HCT116 (cell line): ENCODE measurements around the gene ZNF592. TPM values are rescaled to one million over a fixed set of nuclear protein-coding genes. Genes with fewer than 3 reads are reported as not detected.
A peak's percentile ranks its signal among the peaks of the same experiment; 100 is the strongest.

Source experiments
- ATAC-seq: fragments of 200-7000 bp; cut with Tn5 transposase; 2 replicates; pipeline ENCODE4 v1.9.1; 2020; ENCODE audit warnings: mild to moderate bottlenecking, moderate library complexity
- BruUV-seq: library from RNA; stranded (reverse); fragments of 400-500 nt; replicated peaks from 2 replicates; lab custom pipeline; 2021; lab: Mats Ljungman, UMichigan
- CTCF ChIA-PET: fragments of 300-600 bp; sonication (Branson Sonifier 250); formaldehyde crosslinking; loops from one replicate; lab custom pipeline; 2021; ENCODE audit warnings: antibody characterized with exemption; lab: Charles Lee
- POLR2A ChIA-PET: fragments of 300-600, 350-600 bp; sonication (Branson Sonifier 250); formaldehyde crosslinking; loops from one replicate; lab custom pipeline; 2021; ENCODE audit warnings: antibody characterized with exemption; lab: Charles Lee
- RAD21 ChIA-PET, 2 experiments: fragments of 300-600 bp; sonication (Branson Sonifier 250); formaldehyde crosslinking; loops; one replicate each; lab custom pipeline; 2023; ENCODE audit warnings: low total read pairs in 2 of 2; ENCODE audit not compliant: uncharacterized antibody in 2 of 2, unreplicated experiment in 2 of 2, low non-redundant PET in 1 of 2; lab: Charles Lee
- DNase-seq: peaks from one replicate; pipeline ENCODE4 v3.0.0-alpha.2; 2010; ENCODE audit warnings: low read depth, low spot score
- H2AFZ ChIP-seq: fragments of 200-600 bp; shearing (Covaris generic), sonication (generic); 2 replicates; pipeline ENCODE4 v1.6.1; 2017; ENCODE audit warnings: low read depth, mixed run types, mixed read lengths, antibody characterized with exemption, low read length; ENCODE audit not compliant: poor library complexity, severe bottlenecking
- H3K27ac ChIP-seq: 2 replicates; pipeline ENCODE4 v1.5.1; 2012; ENCODE audit warnings: low read depth, low read length
- H3K27me3 ChIP-seq: fragments of 200-600 bp; sonication (generic); 2 replicates; pipeline ENCODE4 v1.6.1; 2016; ENCODE audit warnings: mixed run types, low read length, mixed read lengths; ENCODE audit not compliant: insufficient read depth
- H3K36me3 ChIP-seq, 2 experiments: fragments of 200-500 bp in 1 of 2; fragments of 200-600 bp in 1 of 2; sonication (Bioruptor generic) in 1 of 2; sonication (generic) in 1 of 2; 2 replicates each; pipeline versions ENCODE4 v1.5.1 to v1.6.1; 2014 to 2016; ENCODE audit warnings: low read length in 2 of 2, inconsistent platforms in 1 of 2, mixed read lengths in 1 of 2, mixed run types in 1 of 2; ENCODE audit not compliant: insufficient read depth in 2 of 2, control insufficient read depth in 1 of 2
- H3K4me1 ChIP-seq, 2 experiments: fragments of 200-600 bp in 1 of 2; sonication (generic) in 1 of 2; 2 replicates each; pipeline versions ENCODE4 v1.5.1 to v1.6.1; 2012 to 2017; ENCODE audit warnings: low read length in 2 of 2, inconsistent platforms in 1 of 2, mild to moderate bottlenecking in 1 of 2, mixed read lengths in 1 of 2, mixed run types in 1 of 2, moderate library complexity in 1 of 2; ENCODE audit not compliant: insufficient read depth in 2 of 2, control insufficient read depth in 1 of 2
- H3K4me2 ChIP-seq: fragments of 200-600 bp; sonication (generic); 2 replicates; pipeline ENCODE4 v1.6.1; 2017; ENCODE audit warnings: mixed run types, low read length, mixed read lengths
- H3K4me3 ChIP-seq, 2 experiments: fragments of 200-600 bp in 1 of 2; sonication (generic) in 1 of 2; replicated peaks in 1 of 2; 2 replicates each; pipeline ENCODE4 v1.5.1; 2011 to 2016; ENCODE audit warnings: low read length in 2 of 2, control low read depth in 1 of 2, low read depth in 1 of 2, mild to moderate bottlenecking in 1 of 2, mixed read lengths in 1 of 2, mixed run types in 1 of 2
- H3K79me2 ChIP-seq: fragments of 200-600 bp; sonication (generic); 2 replicates; pipeline ENCODE4 v1.6.1; 2017; ENCODE audit warnings: mild to moderate bottlenecking, mixed run types, low read length, moderate library complexity, mixed read lengths; ENCODE audit not compliant: insufficient read depth
- H3K9ac ChIP-seq: fragments of 200-600 bp; sonication (generic); 2 replicates; pipeline ENCODE4 v1.6.1; 2016; ENCODE audit warnings: low read length, mixed read lengths
- H3K9me2 ChIP-seq: fragments of 200-600 bp; sonication (generic), shearing (Covaris generic); 2 replicates; pipeline ENCODE4 v1.6.1; 2017; ENCODE audit warnings: mixed run types, mild to moderate bottlenecking, moderate library complexity; ENCODE audit not compliant: insufficient read depth
- H3K9me3 ChIP-seq, 2 experiments: fragments of 200-500 bp in 1 of 2; fragments of 200-600 bp in 1 of 2; sonication (Bioruptor generic) in 1 of 2; sonication (generic) in 1 of 2; 2 replicates each; pipeline ENCODE4 v1.6.1; 2014 to 2017; ENCODE audit warnings: low read length in 2 of 2, mixed read lengths in 2 of 2, inconsistent platforms in 1 of 2, low read depth in 1 of 2, mild to moderate bottlenecking in 1 of 2, mixed run types in 1 of 2, moderate library complexity in 1 of 2; ENCODE audit not compliant: control insufficient read depth in 1 of 2, insufficient read depth in 1 of 2
- H4K20me1 ChIP-seq: fragments of 200-600 bp; sonication (generic), shearing (Covaris generic); 2 replicates; pipeline ENCODE4 v1.6.1; 2017; ENCODE audit warnings: mixed run types, mild to moderate bottlenecking, moderate library complexity; ENCODE audit not compliant: insufficient read depth
- CBX3 ChIP-seq: IDR thresholded peaks from 2 replicates; pipeline ENCODE4 v1.6.1; 2012; ENCODE audit warnings: low read depth
- CEBPB ChIP-seq: IDR thresholded peaks from 2 replicates; pipeline ENCODE4 v1.6.1; 2012; ENCODE audit warnings: low read depth
- EGR1 ChIP-seq: IDR thresholded peaks from 2 replicates; pipeline ENCODE4 v1.6.1; 2012; ENCODE audit warnings: low read depth
- EZH2phosphoT487 ChIP-seq: fragments of 200-600 bp; IDR thresholded peaks from 2 replicates; pipeline ENCODE4 v1.6.1; 2018; ENCODE audit warnings: antibody characterized with exemption, borderline replicate concordance
- FOSL1 ChIP-seq: IDR thresholded peaks from 2 replicates; pipeline ENCODE4 v1.6.1; 2012; ENCODE audit warnings: low read depth
- JUND ChIP-seq: IDR thresholded peaks from 2 replicates; pipeline ENCODE4 v1.6.1; 2012
- MAX ChIP-seq: IDR thresholded peaks from 2 replicates; pipeline ENCODE4 v1.6.1; 2012
- POLR2A ChIP-seq: IDR thresholded peaks from 2 replicates; pipeline ENCODE4 v1.7.0; 2011; ENCODE audit warnings: borderline replicate concordance; ENCODE audit not compliant: insufficient read depth, insufficient read length; ENCODE audit errors: extremely low read depth
- RAD21 ChIP-seq: IDR thresholded peaks from 2 replicates; pipeline ENCODE4 v1.6.1; 2012; ENCODE audit warnings: low read depth, mild to moderate bottlenecking
- SIN3A ChIP-seq: IDR thresholded peaks from 2 replicates; pipeline ENCODE4 v1.6.1; 2012; ENCODE audit warnings: low read depth
- SP1 ChIP-seq: IDR thresholded peaks from 2 replicates; pipeline ENCODE4 v1.6.1; 2012; ENCODE audit warnings: low read depth
- SRF ChIP-seq: IDR thresholded peaks from 2 replicates; pipeline ENCODE4 v1.6.1; 2012; ENCODE audit warnings: low read depth
- TCF7L2 ChIP-seq: IDR thresholded peaks from 2 replicates; pipeline ENCODE4 v1.7.0; 2011; ENCODE audit warnings: borderline replicate concordance, inconsistent platforms; ENCODE audit not compliant: insufficient read depth, insufficient read length; ENCODE audit errors: extremely low read depth
- YY1 ChIP-seq: IDR thresholded peaks from 2 replicates; pipeline ENCODE4 v1.6.1; 2011; ENCODE audit warnings: low read length, low read depth, moderate library complexity, mild to moderate bottlenecking; ENCODE audit not compliant: insufficient replicate concordance; ENCODE audit errors: extremely low read depth
- ZBTB33 ChIP-seq: IDR thresholded peaks from 2 replicates; pipeline ENCODE4 v1.6.1; 2011; ENCODE audit warnings: mild to moderate bottlenecking, low read length, moderate library complexity; ENCODE audit not compliant: insufficient replicate concordance; ENCODE audit errors: extremely low read depth
- ZFX ChIP-seq: fragments of 450-650 bp; IDR thresholded peaks from 2 replicates; pipeline ENCODE4 v1.6.1; 2017
- ZNF274 ChIP-seq: fragments of 200-500 bp; sonication (Bioruptor generic); IDR thresholded peaks from 2 replicates; pipeline ENCODE4 v1.6.1; 2014; ENCODE audit warnings: mild to moderate bottlenecking, low read depth, low read length, inconsistent platforms
- intact Hi-C: fragments of 100-400 bp; cut with micrococcal nuclease; formaldehyde crosslinking; loops from 2 replicates; pipeline ENCODE4 v1.10.0; 2022
- total RNA-seq: library from RNA; stranded (reverse); gene quantifications from one replicate; pipeline ENCODE4 v1.2.1, GENCODE V29; 2021; ENCODE audit not compliant: unreplicated experiment
- TF ChIP-seq, protein P1 (sequence below), 3 experiments: fragments of 200-600 bp in 1 of 3; sonication (generic) in 1 of 3; IDR thresholded peaks in 2 of 3; conservative IDR thresholded peaks in 1 of 3; 2 replicates each; pipeline ENCODE4 v1.5.1; 2012 to 2017; ENCODE audit warnings: low read depth in 2 of 3, low read length in 2 of 3, antibody characterized with exemption in 1 of 3, borderline replicate concordance in 1 of 3, control low read depth in 1 of 3, mild to moderate bottlenecking in 1 of 3, mixed read lengths in 1 of 3, mixed run types in 1 of 3, moderate library complexity in 1 of 3; ENCODE audit not compliant: insufficient read depth in 1 of 3
- TF ChIP-seq, protein P2 (sequence below): IDR thresholded peaks from 2 replicates; pipeline ENCODE4 v1.6.1; 2012

The ZNF592 gene
- total RNA-seq, 1 experiment from 2014 or later, result 26.4 TPM

DNA sequence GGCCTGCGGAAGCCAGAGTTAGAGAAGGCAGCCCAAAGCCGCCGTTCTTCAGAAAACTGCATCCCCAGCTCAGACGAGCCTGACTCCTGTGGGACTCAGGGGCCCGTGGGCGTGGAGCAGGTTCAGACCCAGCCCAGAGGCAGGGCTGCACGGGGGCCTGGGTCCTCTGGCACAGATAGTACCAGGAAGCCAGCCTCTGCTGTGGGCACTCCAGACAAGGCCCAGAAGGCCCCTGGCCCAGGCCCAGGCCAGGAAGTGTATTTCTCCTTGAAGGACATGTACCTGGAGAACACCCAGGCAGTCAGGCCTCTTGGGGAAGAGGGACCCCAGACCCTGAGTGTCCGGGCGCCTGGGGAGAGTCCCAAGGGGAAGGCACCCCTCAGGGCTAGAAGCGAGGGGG, 91.9 kb downstream of the ZNF592 start:
- Histone ChIP-seq H3K4me3 (no peak overlapping the region), H3K27me3 (no peaks in the 10 kb centered on the region), H3K9ac (no peak overlapping the region), H3K9me3 (no peaks in the 10 kb centered on the region), H2AFZ (no peak overlapping the region), H3K27ac (peak overlapping the region; percentile 0; the same call in 1 of the 2 replicates), H3K4me2 (peak overlapping the region; percentile 41), H4K20me1 (no peaks in the 10 kb centered on the region), H3K36me3 (no peaks in the 10 kb centered on the region), H3K9me2 (no peaks in the 10 kb centered on the region), H3K79me2 (no peaks in the 10 kb centered on the region), H3K4me1 (peaks cover 13 to 27% of the 10 kb centered on the region in 2 experiments)
- ChIA-PET RAD21 (no interaction called here), CTCF (interaction anchor here (0.8 kb wide), 1 partner anchor 38 kb away, joined by 4 read pairs; no protein-coding TSS in a partner anchor), POLR2A (no interaction called here)
- BruUV-seq, result TSS peak; percentile 47
- ATAC-seq, result no peak
- DNase-seq, result no peak
- no peak for TF ChIP-seq FOSL1
- TF ChIP-seq, protein P1, sequence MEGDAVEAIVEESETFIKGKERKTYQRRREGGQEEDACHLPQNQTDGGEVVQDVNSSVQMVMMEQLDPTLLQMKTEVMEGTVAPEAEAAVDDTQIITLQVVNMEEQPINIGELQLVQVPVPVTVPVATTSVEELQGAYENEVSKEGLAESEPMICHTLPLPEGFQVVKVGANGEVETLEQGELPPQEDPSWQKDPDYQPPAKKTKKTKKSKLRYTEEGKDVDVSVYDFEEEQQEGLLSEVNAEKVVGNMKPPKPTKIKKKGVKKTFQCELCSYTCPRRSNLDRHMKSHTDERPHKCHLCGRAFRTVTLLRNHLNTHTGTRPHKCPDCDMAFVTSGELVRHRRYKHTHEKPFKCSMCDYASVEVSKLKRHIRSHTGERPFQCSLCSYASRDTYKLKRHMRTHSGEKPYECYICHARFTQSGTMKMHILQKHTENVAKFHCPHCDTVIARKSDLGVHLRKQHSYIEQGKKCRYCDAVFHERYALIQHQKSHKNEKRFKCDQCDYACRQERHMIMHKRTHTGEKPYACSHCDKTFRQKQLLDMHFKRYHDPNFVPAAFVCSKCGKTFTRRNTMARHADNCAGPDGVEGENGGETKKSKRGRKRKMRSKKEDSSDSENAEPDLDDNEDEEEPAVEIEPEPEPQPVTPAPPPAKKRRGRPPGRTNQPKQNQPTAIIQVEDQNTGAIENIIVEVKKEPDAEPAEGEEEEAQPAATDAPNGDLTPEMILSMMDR (IDR thresholded peaks at IDR 0.05 in 2 of 3, conservative IDR thresholded peaks at IDR 0.05 in 1 of 3; ENCODE audit: borderline replicate concordance in 1 of 3, insufficient read depth in 1 of 3, low read depth in 2 of 3, low read length in 2 of 3), result no peak
- no peak for TF ChIP-seq EZH2phosphoT487
- TF ChIP-seq, protein P2, sequence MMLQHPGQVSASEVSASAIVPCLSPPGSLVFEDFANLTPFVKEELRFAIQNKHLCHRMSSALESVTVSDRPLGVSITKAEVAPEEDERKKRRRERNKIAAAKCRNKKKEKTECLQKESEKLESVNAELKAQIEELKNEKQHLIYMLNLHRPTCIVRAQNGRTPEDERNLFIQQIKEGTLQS, result no peak
- TF ChIP-seq MAX, result no peak
- TF ChIP-seq EGR1, result no peak
- TF ChIP-seq YY1, result no peak
- TF ChIP-seq POLR2A, result no peak
- TF ChIP-seq CEBPB, result no peak
- no peak for TF ChIP-seq CBX3
- TF ChIP-seq RAD21, result no peak
- TF ChIP-seq TCF7L2, result no peak
- TF ChIP-seq SRF, result no peak
- TF ChIP-seq SIN3A, result no peak
- no peak for TF ChIP-seq ZNF274
- TF ChIP-seq JUND, result no peak
- no peak for TF ChIP-seq ZFX
- TF ChIP-seq ZBTB33, result no peak
- TF ChIP-seq SP1, result no peak
- intact Hi-C loops, result loop anchor here (10.0 kb wide), 1 partner anchor 205 kb away; no protein-coding TSS in a partner anchor
